Activated T-helper 1 cell treated with anti-CD3 and anti-CD28 coated beads, Interleukin-2, amount 50 U/mL, for 16 hours (primary cell): ENCODE data around the gene ZBTB25.

Source experiments
- DNase-seq, 2 donors: peaks; one replicate each; pipeline ENCODE4 v3.0.0-alpha.2; 2020; ENCODE audit warnings: low read depth in 1 of 2, low spot score in 1 of 2

Gene ZBTB25

GRCh38 chr14:64400829-64401459 is 102.7 kb downstream of the ZBTB25 start:
- DNase-seq, result no peak
